Mesendoderm (in vitro differentiated cells): ENCODE results near the gene TMPRSS11F.
A peak's percentile ranks its signal among the peaks of the same experiment; 100 is the strongest.

Experiments
- DNase-seq: peaks from one replicate; pipeline ENCODE4 v3.0.0; 2013
- H2AK5ac ChIP-seq: 2 replicates; pipeline ENCODE4 v1.6.1; 2013; ENCODE audit warnings: low read length, inconsistent platforms
- H2BK120ac ChIP-seq: 2 replicates; pipeline ENCODE4 v1.6.1; 2013; ENCODE audit warnings: low read depth, mild to moderate bottlenecking, low read length, moderate library complexity, mixed read lengths
- H2BK15ac ChIP-seq: replicated peaks from 2 replicates; pipeline ENCODE4 v1.6.1; 2013; ENCODE audit warnings: low read depth, mild to moderate bottlenecking, moderate library complexity
- H2BK5ac ChIP-seq: 2 replicates; pipeline ENCODE4 v1.6.1; 2013; ENCODE audit warnings: low read length, inconsistent platforms
- H3K18ac ChIP-seq: 2 replicates; pipeline ENCODE4 v1.6.1; 2013; ENCODE audit warnings: mild to moderate bottlenecking, low read length, mixed read lengths
- H3K23ac ChIP-seq: one replicate; pipeline ENCODE4 v1.6.1; 2013; ENCODE audit warnings: low read length
- H3K27ac ChIP-seq: 2 replicates; pipeline ENCODE4 v1.5.1; 2013; ENCODE audit warnings: low read depth, mild to moderate bottlenecking, inconsistent platforms, low read length, moderate library complexity
- H3K27me3 ChIP-seq: 2 replicates; pipeline ENCODE4 v1.6.1; 2013; ENCODE audit warnings: low read length, control low read depth, mild to moderate bottlenecking, inconsistent platforms; ENCODE audit not compliant: insufficient read depth, poor library complexity
- H3K36me3 ChIP-seq: 2 replicates; pipeline ENCODE4 v1.6.1; 2013; ENCODE audit warnings: low read length, inconsistent platforms; ENCODE audit not compliant: control insufficient read depth, insufficient read depth
- H3K4ac ChIP-seq: one replicate; pipeline ENCODE4 v1.6.1; 2013; ENCODE audit warnings: low read depth, mild to moderate bottlenecking, low read length, moderate library complexity
- H3K4me1 ChIP-seq: 2 replicates; pipeline ENCODE4 v1.6.1; 2013; ENCODE audit warnings: low read depth, low read length, inconsistent platforms; ENCODE audit not compliant: control insufficient read depth
- H3K4me2 ChIP-seq: 2 replicates; pipeline ENCODE4 v1.6.1; 2013; ENCODE audit warnings: low read length
- H3K4me3 ChIP-seq: 2 replicates; pipeline ENCODE4 v1.5.1; 2013; ENCODE audit warnings: mild to moderate bottlenecking, low read length
- H3K56ac ChIP-seq: one replicate; pipeline ENCODE4 v1.6.1; 2013; ENCODE audit warnings: low read length
- H3K79me1 ChIP-seq: 2 replicates; pipeline ENCODE4 v1.6.1; 2013; ENCODE audit warnings: low read length, inconsistent platforms
- H3K79me2 ChIP-seq: 2 replicates; pipeline ENCODE4 v1.6.1; 2013; ENCODE audit warnings: mild to moderate bottlenecking, low read length; ENCODE audit not compliant: control insufficient read depth, insufficient read depth
- H3K9ac ChIP-seq: 2 replicates; pipeline ENCODE4 v1.6.1; 2013; ENCODE audit warnings: low read length, inconsistent platforms
- H4K5ac ChIP-seq: one replicate; pipeline ENCODE4 v1.6.1; 2013; ENCODE audit warnings: low read length
- H4K8ac ChIP-seq: one replicate; pipeline ENCODE4 v1.6.1; 2013; ENCODE audit warnings: low read depth, mild to moderate bottlenecking, control low read depth, low read length, moderate library complexity
- WGBS: extraction: QIAGEN DNeasy Blood & Tissue Kit; methylation state at CpG from one replicate; pipeline ENCODE4 v1.1.7; 2013; ENCODE audit warnings: low lambda C conversion rate, missing lambda C conversion rate; ENCODE audit not compliant: insufficient coverage; ENCODE audit errors: extremely low coverage; 5-methylcytosine and 5-hydroxymethylcytosine counted together

Gene TMPRSS11F

GRCh38 chr4:68147079-68147478 is 17.4 kb upstream of the TMPRSS11F start:
- H3K79me2 ChIP-seq: no peaks in the 10 kb centered on the region
- H4K8ac ChIP-seq: no peak overlapping the region
- no peak overlapping the region for H3K4ac ChIP-seq
- H2BK5ac ChIP-seq: no peak overlapping the region
- no peaks in the 10 kb centered on the region for H3K4me1 ChIP-seq
- no peak overlapping the region for H3K9ac ChIP-seq
- H3K27ac ChIP-seq: no peak overlapping the region
- no peak for DNase-seq
- WGBS: no CpG with 5 or more reads among the region's 1 CpG
- no peak overlapping the region for H2BK15ac ChIP-seq
- no peak overlapping the region for H3K56ac ChIP-seq
- no peak overlapping the region for H4K5ac ChIP-seq
- no peaks in the 10 kb centered on the region for H3K36me3 ChIP-seq
- no peak overlapping the region for H2AK5ac ChIP-seq
- no peaks in the 10 kb centered on the region for H3K27me3 ChIP-seq
- no peak overlapping the region for H3K23ac ChIP-seq
- H3K18ac ChIP-seq: no peak overlapping the region
- no peak overlapping the region for H3K4me2 ChIP-seq
- no peaks in the 10 kb centered on the region for H3K79me1 ChIP-seq
- H3K4me3 ChIP-seq: no peak overlapping the region
- no peak overlapping the region for H2BK120ac ChIP-seq

GRCh38 chr4:68145261-68145660 is 15.6 kb upstream of the TMPRSS11F start:
- Histone ChIP-seq H3K56ac (no peak overlapping the region), H3K27me3 (no peaks in the 10 kb centered on the region), H3K4me3 (no peak overlapping the region), H3K36me3 (no peaks in the 10 kb centered on the region), H3K4me2 (no peak overlapping the region), H4K5ac (no peak overlapping the region), H3K27ac (no peak overlapping the region), H2BK5ac (no peak overlapping the region), H3K4me1 (no peaks in the 10 kb centered on the region), H3K9ac (no peak overlapping the region), H4K8ac (no peak overlapping the region), H3K79me1 (no peaks in the 10 kb centered on the region), H3K18ac (no peak overlapping the region), H3K79me2 (no peaks in the 10 kb centered on the region), H2BK15ac (no peak overlapping the region), H2AK5ac (no peak overlapping the region), H3K4ac (no peak overlapping the region), H3K23ac (no peak overlapping the region), H2BK120ac (no peak overlapping the region)
- no CpG with 5 or more reads among the region's 1 CpG for WGBS
- DNase-seq: no peak

GRCh38 chr4:68141852-68142251 is 12.2 kb upstream of the TMPRSS11F start:
- H3K4me3 ChIP-seq: no peak overlapping the region
- H3K18ac ChIP-seq: no peak overlapping the region
- no peak overlapping the region for H4K8ac ChIP-seq
- no peak overlapping the region for H3K23ac ChIP-seq
- H3K4me1 ChIP-seq: no peaks in the 10 kb centered on the region
- H3K9ac ChIP-seq: no peak overlapping the region
- no peak overlapping the region for H3K4me2 ChIP-seq
- no peaks in the 10 kb centered on the region for H3K79me2 ChIP-seq
- no peaks in the 10 kb centered on the region for H3K79me1 ChIP-seq
- no peak overlapping the region for H3K4ac ChIP-seq
- DNase-seq: no peak
- no peak overlapping the region for H2BK15ac ChIP-seq
- H3K36me3 ChIP-seq: no peaks in the 10 kb centered on the region
- no peak overlapping the region for H3K27ac ChIP-seq
- no peak overlapping the region for H4K5ac ChIP-seq
- H2BK5ac ChIP-seq: no peak overlapping the region
- whole genome bisulfite sequencing: no CpG with 5 or more reads among the region's 1 CpG
- H2BK120ac ChIP-seq: no peak overlapping the region
- no peak overlapping the region for H2AK5ac ChIP-seq
- H3K56ac ChIP-seq: no peak overlapping the region
- H3K27me3 ChIP-seq: no peaks in the 10 kb centered on the region

GRCh38 chr4:68132342-68132741 is 2.7 kb upstream of the TMPRSS11F start:
- no peak overlapping the region for H3K4me2 ChIP-seq
- no peak overlapping the region for H3K56ac ChIP-seq

GRCh38 chr4:68124262-68124661 is 5.4 kb downstream of the TMPRSS11F start:
- no peak overlapping the region for H3K4ac ChIP-seq
- H4K5ac ChIP-seq: no peak overlapping the region
- H3K56ac ChIP-seq: no peak overlapping the region
- H2BK120ac ChIP-seq: no peak overlapping the region
- H3K79me2 ChIP-seq: no peaks in the 10 kb centered on the region
- H3K27ac ChIP-seq: no peak overlapping the region
- no peaks in the 10 kb centered on the region for H3K79me1 ChIP-seq
- H3K23ac ChIP-seq: no peak overlapping the region
- H3K27me3 ChIP-seq: no peaks in the 10 kb centered on the region
- H2BK15ac ChIP-seq: no peak overlapping the region
- WGBS: no CpG with 5 or more reads among the region's 9 CpGs
- H3K18ac ChIP-seq: no peak overlapping the region
- no peaks in the 10 kb centered on the region for H3K4me1 ChIP-seq
- no peak for DNase-seq
- H3K4me2 ChIP-seq: no peak overlapping the region
- no peak overlapping the region for H4K8ac ChIP-seq
- H2AK5ac ChIP-seq: no peak overlapping the region
- H2BK5ac ChIP-seq: no peak overlapping the region
- no peaks in the 10 kb centered on the region for H3K36me3 ChIP-seq
- no peak overlapping the region for H3K9ac ChIP-seq
- no peak overlapping the region for H3K4me3 ChIP-seq

More at GRCh38 chr4:68132342-68132741, 2.7 kb upstream of the TMPRSS11F start:
- H3K27me3 ChIP-seq: no peaks in the 10 kb centered on the region
- peaks cover 2% of the 10 kb centered on the region for H3K4me1 ChIP-seq
- no peak overlapping the region for H3K27ac ChIP-seq
- no peak overlapping the region for H4K8ac ChIP-seq
- no peak overlapping the region for H3K9ac ChIP-seq
- no peak overlapping the region for H3K18ac ChIP-seq
- H3K4me3 ChIP-seq: no peak overlapping the region
- H2BK5ac ChIP-seq: no peak overlapping the region
- no peak overlapping the region for H2BK15ac ChIP-seq
- WGBS: no CpG with 5 or more reads among the region's 2 CpGs
- H3K36me3 ChIP-seq: no peaks in the 10 kb centered on the region
- H3K79me1 ChIP-seq: no peaks in the 10 kb centered on the region
- H4K5ac ChIP-seq: no peak overlapping the region
- no peak overlapping the region for H2AK5ac ChIP-seq
- H3K4ac ChIP-seq: no peak overlapping the region
- H3K79me2 ChIP-seq: no peaks in the 10 kb centered on the region
- H3K23ac ChIP-seq: no peak overlapping the region
- DNase-seq: peak; percentile 19
- H2BK120ac ChIP-seq: no peak overlapping the region

- DNase-seq: no peak
- H3K4me2 ChIP-seq: no peak overlapping the region
- H3K79me2 ChIP-seq: no peaks in the 10 kb centered on the region
- no peak overlapping the region for H4K5ac ChIP-seq
- H3K18ac ChIP-seq: no peak overlapping the region
- no peak overlapping the region for H3K9ac ChIP-seq
- no peaks in the 10 kb centered on the region for H3K36me3 ChIP-seq
- H3K79me1 ChIP-seq: no peaks in the 10 kb centered on the region
- H3K4me1 ChIP-seq: no peaks in the 10 kb centered on the region
- no CpG with 5 or more reads among the region's 2 CpGs for WGBS
- no peak overlapping the region for H4K8ac ChIP-seq
- H2BK15ac ChIP-seq: no peak overlapping the region
- no peak overlapping the region for H2AK5ac ChIP-seq
- H2BK5ac ChIP-seq: no peak overlapping the region
- H3K23ac ChIP-seq: no peak overlapping the region
- H3K27ac ChIP-seq: no peak overlapping the region
- H3K27me3 ChIP-seq: no peaks in the 10 kb centered on the region
- H3K56ac ChIP-seq: no peak overlapping the region
- no peak overlapping the region for H3K4me3 ChIP-seq
- H2BK120ac ChIP-seq: no peak overlapping the region
- H3K4ac ChIP-seq: no peak overlapping the region
Measured at GRCh38 chr4:68123525-68123924, 6.1 kb downstream of the TMPRSS11F start.
